ENCODE results near the gene ITGA8. TPM values are rescaled to one million over a fixed set of nuclear protein-coding genes. Genes with fewer than 3 reads are reported as not detected.
"Not testable (repeated sequence)": the region's sequence is repeated elsewhere in the genome, so short reads cannot be mapped to it uniquely, and the experiment has no call there.

Gene ITGA8
- total RNA-seq, 3 donors from 2014 or later = not detected

GRCh38 chr10:15681076-15681475 is 38.6 kb downstream of the ITGA8 start:
- Mint-ChIP-seq H3K36me3 (ENCODE audit: insufficient read depth) (no peaks in the 10 kb centered on the region), H3K4me3 (no peak overlapping the region), H3K4me1 (ENCODE audit: low read depth) (no peaks in the 10 kb centered on the region), H3K27me3 (ENCODE audit: low read depth) (peaks cover 15% of the 10 kb centered on the region), H3K9me3 (no peaks in the 10 kb centered on the region)
- DNase-seq = no peak
- ATAC-seq = no peak

DNA sequence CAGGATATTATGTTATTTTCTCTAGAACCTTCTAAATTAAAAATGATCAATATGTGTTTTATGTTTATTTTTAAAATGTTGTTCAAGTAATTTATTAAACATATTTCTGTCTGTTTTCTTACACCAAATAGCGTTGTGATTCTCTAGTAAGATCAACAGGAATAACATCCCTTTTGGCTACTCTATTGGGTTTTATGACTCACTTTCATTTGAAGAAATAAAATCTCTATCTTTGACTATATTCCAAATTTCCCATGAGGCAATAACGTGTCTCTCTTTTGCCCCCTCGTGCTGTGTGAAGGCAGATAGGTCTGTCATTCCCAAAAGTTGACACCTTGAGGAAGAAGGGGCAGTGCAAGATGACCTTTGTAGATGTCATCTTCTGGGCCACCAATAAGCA is 40.9 kb downstream of the ITGA8 start:
- H3K9me3 Mint-ChIP-seq = no peaks in the 10 kb centered on the region
- no peaks in the 10 kb centered on the region for H3K4me1 Mint-ChIP-seq (ENCODE audit: low read depth)
- H3K27me3 Mint-ChIP-seq (ENCODE audit: low read depth) = peaks cover 12% of the 10 kb centered on the region
- no peak for ATAC-seq
- H3K36me3 Mint-ChIP-seq (ENCODE audit: insufficient read depth) = no peaks in the 10 kb centered on the region
- no peak overlapping the region for H3K4me3 Mint-ChIP-seq
- no peak for DNase-seq

GRCh38 chr10:15672469-15672868 is 47.3 kb downstream of the ITGA8 start:
- no peaks in the 10 kb centered on the region for H3K9me3 Mint-ChIP-seq
- H3K36me3 Mint-ChIP-seq (ENCODE audit: insufficient read depth) = no peaks in the 10 kb centered on the region
- H3K4me1 Mint-ChIP-seq (ENCODE audit: low read depth) = no peaks in the 10 kb centered on the region
- H3K4me3 Mint-ChIP-seq = no peak overlapping the region
- ATAC-seq = no peak
- H3K27me3 Mint-ChIP-seq (ENCODE audit: low read depth) = peaks cover 16% of the 10 kb centered on the region
- no peak for DNase-seq

DNA sequence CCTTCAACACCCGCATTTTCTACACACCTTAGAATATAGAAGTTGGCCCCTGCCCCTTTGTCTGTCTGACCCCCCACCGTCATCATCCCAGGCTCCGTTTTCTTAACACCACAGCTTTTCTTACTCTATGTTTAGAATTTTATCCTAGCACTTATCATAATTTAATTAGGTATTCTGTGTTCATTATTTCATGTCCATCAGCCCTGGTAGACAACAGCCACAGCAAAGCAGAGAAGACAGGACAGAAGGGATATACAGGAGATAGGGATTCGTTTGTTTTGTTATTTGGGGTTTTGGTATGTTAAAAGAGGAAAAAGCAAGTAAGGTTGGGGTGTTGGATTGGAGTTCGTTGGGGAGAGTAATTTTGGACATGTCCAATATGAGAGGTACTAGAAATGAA is 48.8 kb downstream of the ITGA8 start:
- H3K4me1 Mint-ChIP-seq (ENCODE audit: low read depth) = no peaks in the 10 kb centered on the region
- peaks cover 11% of the 10 kb centered on the region for H3K27me3 Mint-ChIP-seq (ENCODE audit: low read depth)
- H3K9me3 Mint-ChIP-seq = no peaks in the 10 kb centered on the region
- H3K36me3 Mint-ChIP-seq (ENCODE audit: insufficient read depth) = no peaks in the 10 kb centered on the region
- DNase-seq (no peak), ATAC-seq (no peak)
- no peak overlapping the region for H3K4me3 Mint-ChIP-seq

GRCh38 chr10:15661574-15661973 is 58.1 kb downstream of the ITGA8 start:
- H3K4me1 Mint-ChIP-seq (ENCODE audit: low read depth) = no peaks in the 10 kb centered on the region
- peaks cover 3% of the 10 kb centered on the region for H3K9me3 Mint-ChIP-seq
- ATAC-seq (no peak), DNase-seq (no peak)
- no peaks in the 10 kb centered on the region for H3K36me3 Mint-ChIP-seq (ENCODE audit: insufficient read depth)
- H3K27me3 Mint-ChIP-seq (ENCODE audit: low read depth) = peaks cover 2% of the 10 kb centered on the region
- no peak overlapping the region for H3K4me3 Mint-ChIP-seq

- Mint-ChIP-seq H3K4me3 (no peak overlapping the region), H3K4me1 (ENCODE audit: low read depth) (no peaks in the 10 kb centered on the region), H3K36me3 (ENCODE audit: insufficient read depth) (no peaks in the 10 kb centered on the region), H3K9me3 (peaks cover 3% of the 10 kb centered on the region), H3K27me3 (ENCODE audit: low read depth) (peaks cover 2% of the 10 kb centered on the region)
- no peak for DNase-seq
- no peak for ATAC-seq
Measured at GRCh38 chr10:15660990-15661389, 58.7 kb downstream of the ITGA8 start.

GRCh38 chr10:15658069-15658702 is 61.5 kb downstream of the ITGA8 start:
- no peaks in the 10 kb centered on the region for H3K9me3 Mint-ChIP-seq
- no peaks in the 10 kb centered on the region for H3K36me3 Mint-ChIP-seq (ENCODE audit: insufficient read depth)
- no peak overlapping the region for H3K4me3 Mint-ChIP-seq
- no peaks in the 10 kb centered on the region for H3K4me1 Mint-ChIP-seq (ENCODE audit: low read depth)
- ATAC-seq = no peak
- no peak for DNase-seq
- peaks cover 2% of the 10 kb centered on the region for H3K27me3 Mint-ChIP-seq (ENCODE audit: low read depth)

DNA sequence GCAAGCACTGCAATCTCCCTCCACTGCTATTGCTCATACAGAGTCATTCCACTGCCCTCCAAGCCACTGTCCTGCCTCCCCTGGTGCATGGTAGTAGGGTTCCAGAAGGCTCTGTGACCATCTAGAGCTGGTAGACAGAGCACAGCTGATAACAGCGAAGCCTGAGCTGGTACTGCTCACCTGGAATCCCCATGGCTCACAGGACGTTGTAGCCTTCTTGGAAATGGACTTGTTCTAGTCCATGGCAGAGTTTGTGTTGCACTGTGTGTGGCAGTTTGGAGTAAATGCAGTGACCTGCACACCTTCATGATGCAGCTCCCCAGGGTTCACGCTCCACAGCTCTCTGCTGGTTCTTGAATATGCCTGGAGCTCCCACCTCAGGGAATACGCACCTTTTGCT is 67.0 kb downstream of the ITGA8 start:
- Mint-ChIP-seq H3K36me3 (ENCODE audit: insufficient read depth) (no peaks in the 10 kb centered on the region), H3K4me3 (no peak overlapping the region), H3K27me3 (ENCODE audit: low read depth) (no peaks in the 10 kb centered on the region), H3K4me1 (ENCODE audit: low read depth) (no peaks in the 10 kb centered on the region), H3K9me3 (no peaks in the 10 kb centered on the region)
- DNase-seq (no peak), ATAC-seq (no peak)

- ATAC-seq (no peak), DNase-seq (no peak)
- no peaks in the 10 kb centered on the region for H3K9me3 Mint-ChIP-seq
- H3K36me3 Mint-ChIP-seq (ENCODE audit: insufficient read depth) = no peaks in the 10 kb centered on the region
- no peak overlapping the region for H3K4me3 Mint-ChIP-seq
- H3K27me3 Mint-ChIP-seq (ENCODE audit: low read depth) = no peaks in the 10 kb centered on the region
- no peaks in the 10 kb centered on the region for H3K4me1 Mint-ChIP-seq (ENCODE audit: low read depth)
Measured at GRCh38 chr10:15652117-15652516, 67.6 kb downstream of the ITGA8 start.

- H3K27me3 Mint-ChIP-seq (ENCODE audit: low read depth) = no peaks in the 10 kb centered on the region
- H3K4me1 Mint-ChIP-seq (ENCODE audit: low read depth) = no peaks in the 10 kb centered on the region
- H3K36me3 Mint-ChIP-seq (ENCODE audit: insufficient read depth) = no peaks in the 10 kb centered on the region
- ATAC-seq = no peak
- DNase-seq = no peak
- no peak overlapping the region for H3K4me3 Mint-ChIP-seq
- no peaks in the 10 kb centered on the region for H3K9me3 Mint-ChIP-seq
Measured at GRCh38 chr10:15651175-15651574, 68.5 kb downstream of the ITGA8 start.

DNA sequence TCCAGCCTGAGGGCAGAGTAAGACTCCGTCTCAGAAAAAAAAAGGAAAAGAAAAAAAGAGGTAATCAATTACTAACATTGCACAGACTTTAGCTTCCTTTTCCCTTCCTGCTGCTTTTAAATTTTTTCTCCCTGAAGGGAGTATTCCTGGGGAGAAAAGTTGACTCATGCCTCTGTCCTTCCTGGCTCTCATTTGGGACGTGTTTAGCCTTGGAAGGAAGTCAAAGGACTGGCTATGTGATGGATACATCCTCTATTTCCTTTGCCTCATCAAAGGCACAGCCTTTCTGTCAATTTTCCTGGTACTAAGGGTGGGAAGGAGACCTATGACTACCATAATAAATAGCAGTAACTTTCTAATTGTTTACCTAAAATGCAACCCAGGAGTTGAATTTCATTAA is 77.6 kb downstream of the ITGA8 start:
- DNase-seq (no peak), ATAC-seq (no peak)
- H3K4me3 Mint-ChIP-seq = no peak overlapping the region
- no peaks in the 10 kb centered on the region for H3K4me1 Mint-ChIP-seq (ENCODE audit: low read depth)
- no peaks in the 10 kb centered on the region for H3K9me3 Mint-ChIP-seq
- no peaks in the 10 kb centered on the region for H3K36me3 Mint-ChIP-seq (ENCODE audit: insufficient read depth)
- no peaks in the 10 kb centered on the region for H3K27me3 Mint-ChIP-seq (ENCODE audit: low read depth)

DNA sequence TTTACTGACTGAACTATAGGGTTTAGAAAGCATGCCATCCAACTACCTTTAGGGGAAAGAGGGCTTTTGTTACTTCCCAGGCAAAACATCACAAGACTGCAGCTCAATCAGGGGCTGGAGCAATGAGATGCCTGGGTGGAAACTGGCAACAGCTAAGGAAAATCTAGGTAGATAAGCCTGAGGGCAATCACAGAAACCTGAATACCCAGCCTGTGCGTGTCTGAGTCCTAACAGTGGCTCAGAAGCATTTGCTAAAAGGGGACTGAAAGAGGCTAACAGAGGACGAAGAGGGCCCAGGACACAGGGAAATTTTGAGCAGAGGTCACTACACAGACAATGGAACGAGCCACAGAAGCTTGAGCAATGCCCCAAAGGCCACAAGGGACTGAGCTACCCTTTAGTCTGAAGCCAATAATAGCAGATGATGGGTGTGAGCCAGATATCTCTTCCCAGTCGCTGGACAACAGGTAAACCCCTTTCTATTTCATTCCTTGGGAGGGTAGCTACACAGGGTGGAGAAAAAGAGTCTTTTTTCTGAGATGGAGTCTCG is 79.1 kb downstream of the ITGA8 start:
- DNase-seq = no peak
- no peaks in the 10 kb centered on the region for H3K4me1 Mint-ChIP-seq (ENCODE audit: low read depth)
- no peaks in the 10 kb centered on the region for H3K9me3 Mint-ChIP-seq
- no peak overlapping the region for H3K4me3 Mint-ChIP-seq
- H3K36me3 Mint-ChIP-seq (ENCODE audit: insufficient read depth) = no peaks in the 10 kb centered on the region
- H3K27me3 Mint-ChIP-seq (ENCODE audit: low read depth) = peaks cover 2% of the 10 kb centered on the region
- ATAC-seq = no peak

- no peak for ATAC-seq
- no peak for DNase-seq
- no peaks in the 10 kb centered on the region for H3K36me3 Mint-ChIP-seq (ENCODE audit: insufficient read depth)
- no peak overlapping the region for H3K4me3 Mint-ChIP-seq
- H3K27me3 Mint-ChIP-seq (ENCODE audit: low read depth) = peaks cover 7% of the 10 kb centered on the region
- H3K4me1 Mint-ChIP-seq (ENCODE audit: low read depth) = no peaks in the 10 kb centered on the region
- no peaks in the 10 kb centered on the region for H3K9me3 Mint-ChIP-seq
Measured at GRCh38 chr10:15636446-15636845, 83.3 kb downstream of the ITGA8 start.

GRCh38 chr10:15632456-15633091 is 87.1 kb downstream of the ITGA8 start:
- no peaks in the 10 kb centered on the region for H3K9me3 Mint-ChIP-seq
- H3K27me3 Mint-ChIP-seq (ENCODE audit: low read depth) = peaks cover 9% of the 10 kb centered on the region
- ATAC-seq (no peak), DNase-seq (no peak)
- H3K4me1 Mint-ChIP-seq (ENCODE audit: low read depth) = no peaks in the 10 kb centered on the region
- H3K4me3 Mint-ChIP-seq = no peak overlapping the region
- no peaks in the 10 kb centered on the region for H3K36me3 Mint-ChIP-seq (ENCODE audit: insufficient read depth)

DNA sequence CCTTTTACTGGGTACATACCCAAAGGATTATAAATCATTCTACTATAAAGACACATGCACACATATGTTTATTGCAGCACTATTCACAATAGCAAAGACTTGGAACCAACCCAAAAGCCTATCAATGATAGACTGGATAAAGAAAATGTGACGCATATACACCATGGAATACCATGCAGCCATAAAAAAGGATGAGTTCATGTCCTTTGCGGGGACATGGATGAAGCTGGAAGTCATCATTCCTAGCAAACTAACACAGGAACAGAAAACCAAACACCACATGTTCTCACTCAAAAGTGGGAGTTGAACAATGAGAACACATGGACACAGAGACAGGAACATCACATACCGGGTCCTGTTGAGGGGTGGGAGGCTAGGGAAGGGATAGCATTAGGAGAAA is 88.5 kb downstream of the ITGA8 start:
- H3K9me3 Mint-ChIP-seq; H3K4me3 Mint-ChIP-seq; DNase-seq; H3K36me3 Mint-ChIP-seq (ENCODE audit: insufficient read depth); ATAC-seq; H3K27me3 Mint-ChIP-seq (ENCODE audit: low read depth); H3K4me1 Mint-ChIP-seq (ENCODE audit: low read depth): not testable (repeated sequence)
